Karpas-422 (cell line): ENCODE results near the gene AKT1S1. TPM values are rescaled to one million over a fixed set of nuclear protein-coding genes. Genes with fewer than 3 reads are reported as not detected.

Source experiments
- DNase-seq: peaks from one replicate; pipeline ENCODE4 v3.0.0-alpha.2; 2015
- H2AFZ ChIP-seq: fragments of 200-600 bp; sonication (generic); 2 replicates; pipeline ENCODE4 v1.6.1; 2014; ENCODE audit warnings: antibody characterized with exemption, low read length, mixed read lengths
- H3K27ac ChIP-seq: fragments of 200-600 bp; sonication (generic); 2 replicates; pipeline ENCODE4 v1.5.1; 2014; ENCODE audit warnings: mild to moderate bottlenecking, low read length, moderate library complexity
- H3K27me3 ChIP-seq: fragments of 200-600 bp; sonication (generic); 2 replicates; pipeline ENCODE4 v1.6.1; 2014; ENCODE audit warnings: low read length, mixed read lengths
- H3K36me3 ChIP-seq: fragments of 200-600 bp; sonication (generic); 2 replicates; pipeline ENCODE4 v1.6.1; 2014; ENCODE audit warnings: low read length, mixed read lengths; ENCODE audit not compliant: insufficient read depth
- H3K4me1 ChIP-seq: fragments of 200-600 bp; sonication (generic); 2 replicates; pipeline ENCODE4 v1.6.1; 2014; ENCODE audit warnings: mild to moderate bottlenecking, low read length, mixed read lengths
- H3K4me2 ChIP-seq: fragments of 200-600 bp; sonication (generic); 2 replicates; pipeline ENCODE4 v1.6.1; 2014; ENCODE audit warnings: low read length, low read depth, mild to moderate bottlenecking; ENCODE audit not compliant: poor library complexity, severe bottlenecking
- H3K4me3 ChIP-seq: fragments of 200-600 bp; sonication (generic); 2 replicates; pipeline ENCODE4 v1.5.1; 2014; ENCODE audit warnings: mild to moderate bottlenecking, antibody characterized with exemption, low read length, mixed read lengths
- H3K79me2 ChIP-seq: fragments of 200-600 bp; sonication (generic); 2 replicates; pipeline ENCODE4 v1.6.1; 2014; ENCODE audit warnings: mild to moderate bottlenecking, low read length, mixed read lengths
- H3K9ac ChIP-seq: fragments of 200-600 bp; sonication (generic); 2 replicates; pipeline ENCODE4 v1.6.0; 2014; ENCODE audit warnings: low read length
- H3K9me2 ChIP-seq: fragments of 200-600 bp; sonication (generic), shearing (Covaris generic); replicated peaks from 2 replicates; pipeline ENCODE4 v1.6.0; 2014; ENCODE audit warnings: mild to moderate bottlenecking, low read length, moderate library complexity; ENCODE audit not compliant: insufficient read depth
- H3K9me3 ChIP-seq: fragments of 300-700, 200-600 bp; sonication (generic); 2 replicates; pipeline ENCODE4 v1.6.1; 2014; ENCODE audit warnings: low read length, mixed read lengths
- H4K20me1 ChIP-seq: fragments of 200-600 bp; sonication (generic); 2 replicates; pipeline ENCODE4 v1.6.1; 2014; ENCODE audit warnings: mild to moderate bottlenecking, antibody characterized with exemption, low read length, low read depth; ENCODE audit not compliant: insufficient read depth
- total RNA-seq: library from RNA; depleted of rRNA; stranded (reverse); fragments of >200 nt; shearing (Covaris generic); gene quantifications from 2 replicates; pipeline ENCODE4 v1.2.3, GENCODE V29; 2014; ENCODE audit warnings: low replicate concordance

The AKT1S1 gene
- total RNA-seq, 1 experiment from 2014 or later = 8.2 TPM

GRCh38 chr19:49921871-49922795 lies 45.0 kb upstream of the AKT1S1 start:
- Histone ChIP-seq H3K4me3 (no peak overlapping the region), H3K4me1 (peaks cover 41% of the 10 kb centered on the region), H3K27me3 (no peaks in the 10 kb centered on the region), H3K4me2 (no peak overlapping the region), H4K20me1 (peaks cover 18% of the 10 kb centered on the region; the same call in 1 of the 2 replicates), H3K9me2 (no peaks in the 10 kb centered on the region), H3K27ac (peak overlapping the region; percentile 91), H2AFZ (no peak overlapping the region), H3K9ac (peak overlapping the region; percentile 68; the same call in 1 of the 2 replicates), H3K79me2 (peaks cover 83% of the 10 kb centered on the region), H3K9me3 (no peaks in the 10 kb centered on the region), H3K36me3 (peaks cover 30% of the 10 kb centered on the region)
- no peak for DNase-seq

- Histone ChIP-seq H3K9ac (no peak overlapping the region), H3K27me3 (no peaks in the 10 kb centered on the region), H3K27ac (no peak overlapping the region), H3K9me2 (no peaks in the 10 kb centered on the region), H2AFZ (no peak overlapping the region), H3K4me2 (no peak overlapping the region), H3K36me3 (peaks cover 30% of the 10 kb centered on the region), H3K4me3 (no peak overlapping the region), H3K9me3 (no peaks in the 10 kb centered on the region), H4K20me1 (peaks cover 23% of the 10 kb centered on the region; the same call in 1 of the 2 replicates), H3K79me2 (peaks cover 75% of the 10 kb centered on the region), H3K4me1 (peaks cover 33% of the 10 kb centered on the region)
- no peak for DNase-seq
Measured at GRCh38 chr19:49920624-49921363, 43.6 kb upstream of the AKT1S1 start.

GRCh38 chr19:49918089-49918488 lies 40.9 kb upstream of the AKT1S1 start:
- Histone ChIP-seq H3K27ac (no peak overlapping the region), H2AFZ (no peak overlapping the region), H4K20me1 (peaks cover 45% of the 10 kb centered on the region; the same call in 1 of the 2 replicates), H3K9me3 (no peaks in the 10 kb centered on the region), H3K9ac (no peak overlapping the region), H3K36me3 (peaks cover 48% of the 10 kb centered on the region), H3K9me2 (no peaks in the 10 kb centered on the region), H3K79me2 (peaks cover 54% of the 10 kb centered on the region), H3K4me1 (peaks cover 7% of the 10 kb centered on the region), H3K4me2 (no peak overlapping the region), H3K27me3 (no peaks in the 10 kb centered on the region), H3K4me3 (no peak overlapping the region)
- DNase-seq = no peak

GRCh38 chr19:49916839-49917733 lies 39.9 kb upstream of the AKT1S1 start:
- no peaks in the 10 kb centered on the region for H3K9me2 ChIP-seq
- H3K9me3 ChIP-seq = no peaks in the 10 kb centered on the region
- H3K79me2 ChIP-seq = peaks cover 44% of the 10 kb centered on the region
- H2AFZ ChIP-seq = no peak overlapping the region
- H3K36me3 ChIP-seq = peaks cover 55% of the 10 kb centered on the region
- no peaks in the 10 kb centered on the region for H3K27me3 ChIP-seq
- no peaks in the 10 kb centered on the region for H3K4me1 ChIP-seq
- peaks cover 51% of the 10 kb centered on the region; the same call in 1 of the 2 replicates for H4K20me1 ChIP-seq
- no peak overlapping the region for H3K4me3 ChIP-seq
- H3K4me2 ChIP-seq = no peak overlapping the region
- H3K27ac ChIP-seq = no peak overlapping the region
- no peak overlapping the region for H3K9ac ChIP-seq
- DNase-seq = no peak

GRCh38 chr19:49915271-49915670 lies 38.1 kb upstream of the AKT1S1 start:
- no peak overlapping the region for H3K4me3 ChIP-seq
- peaks cover 26% of the 10 kb centered on the region for H3K79me2 ChIP-seq
- peaks cover 54% of the 10 kb centered on the region; the same call in 1 of the 2 replicates for H4K20me1 ChIP-seq
- no peaks in the 10 kb centered on the region for H3K27me3 ChIP-seq
- no peak overlapping the region for H3K27ac ChIP-seq
- DNase-seq = no peak
- peaks cover 64% of the 10 kb centered on the region for H3K36me3 ChIP-seq
- no peaks in the 10 kb centered on the region for H3K9me3 ChIP-seq
- no peak overlapping the region for H3K4me2 ChIP-seq
- no peak overlapping the region for H3K9ac ChIP-seq
- H3K9me2 ChIP-seq = no peaks in the 10 kb centered on the region
- no peaks in the 10 kb centered on the region for H3K4me1 ChIP-seq
- H2AFZ ChIP-seq = no peak overlapping the region

GRCh38 chr19:49913720-49914119 lies 36.6 kb upstream of the AKT1S1 start:
- Histone ChIP-seq H3K4me1 (no peaks in the 10 kb centered on the region), H3K36me3 (peaks cover 65% of the 10 kb centered on the region), H3K4me3 (no peak overlapping the region), H3K27ac (no peak overlapping the region), H3K9ac (no peak overlapping the region), H3K27me3 (no peaks in the 10 kb centered on the region), H4K20me1 (peaks cover 62% of the 10 kb centered on the region; the same call in 1 of the 2 replicates), H3K9me2 (no peaks in the 10 kb centered on the region), H3K9me3 (no peaks in the 10 kb centered on the region), H2AFZ (no peak overlapping the region), H3K4me2 (no peak overlapping the region), H3K79me2 (peaks cover 17% of the 10 kb centered on the region)
- no peak for DNase-seq

GRCh38 chr19:49912965-49913685 lies 36.0 kb upstream of the AKT1S1 start:
- H3K27me3 ChIP-seq = no peaks in the 10 kb centered on the region
- no peak overlapping the region for H2AFZ ChIP-seq
- H3K36me3 ChIP-seq = peaks cover 67% of the 10 kb centered on the region
- H4K20me1 ChIP-seq = peaks cover 63% of the 10 kb centered on the region; the same call in 1 of the 2 replicates
- no peak overlapping the region for H3K27ac ChIP-seq
- H3K79me2 ChIP-seq = peaks cover 13% of the 10 kb centered on the region
- H3K4me1 ChIP-seq = no peaks in the 10 kb centered on the region
- no peaks in the 10 kb centered on the region for H3K9me2 ChIP-seq
- H3K9me3 ChIP-seq = no peaks in the 10 kb centered on the region
- no peak overlapping the region for H3K9ac ChIP-seq
- DNase-seq = no peak
- H3K4me3 ChIP-seq = no peak overlapping the region
- no peak overlapping the region for H3K4me2 ChIP-seq
